HEK293 (cell line): ENCODE data around the gene GRB2.

Experiments used
- ATF2 ChIP-seq: fragments of 450-650 bp; formaldehyde crosslinking; IDR thresholded peaks from 2 replicates; pipeline ENCODE4 v1.5.1; 2016; ENCODE audit warnings: missing biosample characterization, missing genetic modification characterization, low read depth
- IKZF3 ChIP-seq: fragments of 450-650 bp; IDR thresholded peaks from 2 replicates; pipeline ENCODE4 v1.5.0; 2018; ENCODE audit warnings: missing biosample characterization, mild to moderate bottlenecking, missing genetic modification characterization, moderate library complexity
- MZF1 ChIP-seq: fragments of 450-650 bp; formaldehyde crosslinking; IDR thresholded peaks from 2 replicates; pipeline ENCODE4 v1.5.1; 2017; ENCODE audit warnings: missing biosample characterization, missing genetic modification characterization, borderline replicate concordance
- SP3 ChIP-seq: fragments of 450-650 bp; formaldehyde crosslinking; IDR thresholded peaks from 2 replicates; pipeline ENCODE4 v1.5.1; 2016; ENCODE audit warnings: missing biosample characterization, missing genetic modification characterization
- YY2 ChIP-seq: fragments of 450-650 bp; formaldehyde crosslinking; IDR thresholded peaks from 2 replicates; pipeline ENCODE4 v1.5.1; 2016; ENCODE audit warnings: missing biosample characterization, missing genetic modification characterization
- ZBTB10 ChIP-seq: fragments of 450-650 bp; formaldehyde crosslinking; IDR thresholded peaks from 2 replicates; pipeline ENCODE4 v1.5.1; 2016; ENCODE audit warnings: missing biosample characterization, missing genetic modification characterization
- ZBTB17 ChIP-seq: fragments of 450-650 bp; formaldehyde crosslinking; IDR thresholded peaks from 2 replicates; pipeline ENCODE4 v1.5.1; 2016; ENCODE audit warnings: missing biosample characterization, missing genetic modification characterization
- ZBTB21 ChIP-seq: fragments of 450-650 bp; formaldehyde crosslinking; IDR thresholded peaks from 2 replicates; pipeline ENCODE4 v1.5.1; 2017; ENCODE audit warnings: missing biosample characterization, missing genetic modification characterization
- ZFHX2 ChIP-seq: fragments of 450-650 bp; formaldehyde crosslinking; conservative IDR thresholded peaks from 2 replicates; pipeline ENCODE4 v1.5.1; 2016; ENCODE audit warnings: missing biosample characterization, missing genetic modification characterization
- ZFP3 ChIP-seq: fragments of 450-650 bp; formaldehyde crosslinking; IDR thresholded peaks from 2 replicates; pipeline ENCODE4 v1.5.1; 2016; ENCODE audit warnings: low read depth, missing biosample characterization, missing genetic modification characterization
- ZFP41 ChIP-seq: fragments of 450-650 bp; formaldehyde crosslinking; IDR thresholded peaks from 2 replicates; pipeline ENCODE4 v1.5.1; 2016; ENCODE audit warnings: missing biosample characterization, missing genetic modification characterization, borderline replicate concordance
- ZNF133 ChIP-seq: fragments of 450-650 bp; formaldehyde crosslinking; IDR thresholded peaks from 2 replicates; pipeline ENCODE4 v1.5.1; 2016; ENCODE audit warnings: missing biosample characterization, missing genetic modification characterization
- ZNF148 ChIP-seq: fragments of 450-650 bp; formaldehyde crosslinking; IDR thresholded peaks from 2 replicates; pipeline ENCODE4 v1.5.0; 2017; ENCODE audit warnings: missing biosample characterization, missing genetic modification characterization, borderline replicate concordance
- ZNF23 ChIP-seq: fragments of 450-650 bp; formaldehyde crosslinking; IDR thresholded peaks from 2 replicates; pipeline ENCODE4 v1.5.1; 2016; ENCODE audit warnings: missing biosample characterization, missing genetic modification characterization, borderline replicate concordance
- ZNF280C ChIP-seq: fragments of 450-650 bp; formaldehyde crosslinking; IDR thresholded peaks from 2 replicates; pipeline ENCODE4 v1.5.1; 2016; ENCODE audit warnings: missing biosample characterization, missing genetic modification characterization
- ZNF292 ChIP-seq: fragments of 450-650 bp; formaldehyde crosslinking; IDR thresholded peaks from 2 replicates; pipeline ENCODE4 v1.5.1; 2016; ENCODE audit warnings: low read depth, missing biosample characterization, missing genetic modification characterization, borderline replicate concordance
- ZNF366 ChIP-seq: fragments of 450-650 bp; formaldehyde crosslinking; conservative IDR thresholded peaks from 2 replicates; pipeline ENCODE4 v1.5.1; 2016; ENCODE audit warnings: missing biosample characterization, missing genetic modification characterization
- ZNF37A ChIP-seq: fragments of 450-650 bp; IDR thresholded peaks from 2 replicates; pipeline ENCODE4 v1.5.1; 2018; ENCODE audit warnings: missing biosample characterization, missing genetic modification characterization
- ZNF433 ChIP-seq: fragments of 450-650 bp; formaldehyde crosslinking; IDR thresholded peaks from 2 replicates; pipeline ENCODE4 v1.5.1; 2016; ENCODE audit warnings: missing biosample characterization, missing genetic modification characterization, low read depth
- ZNF530 ChIP-seq: fragments of 450-650 bp; formaldehyde crosslinking; IDR thresholded peaks from 2 replicates; pipeline ENCODE4 v1.5.1; 2016; ENCODE audit warnings: low read depth, missing biosample characterization, missing genetic modification characterization
- ZNF548 ChIP-seq: fragments of 450-650 bp; formaldehyde crosslinking; IDR thresholded peaks from 2 replicates; pipeline ENCODE4 v1.5.1; 2016; ENCODE audit warnings: missing biosample characterization, missing genetic modification characterization
- ZNF558 ChIP-seq: fragments of 450-650 bp; formaldehyde crosslinking; IDR thresholded peaks from 2 replicates; pipeline ENCODE4 v1.5.1; 2016; ENCODE audit warnings: missing biosample characterization, missing genetic modification characterization
- ZNF670 ChIP-seq: fragments of 450-650 bp; formaldehyde crosslinking; IDR thresholded peaks from 2 replicates; pipeline ENCODE4 v1.5.1; 2016; ENCODE audit warnings: missing biosample characterization, missing genetic modification characterization, low read depth
- TF ChIP-seq, protein P1 (sequence below): fragments of 450-650 bp; formaldehyde crosslinking; IDR thresholded peaks from 2 replicates; pipeline ENCODE4 v1.5.1; 2016; ENCODE audit warnings: missing biosample characterization, missing genetic modification characterization, borderline replicate concordance
- TF ChIP-seq, protein P2 (sequence below): fragments of 450-650 bp; formaldehyde crosslinking; IDR thresholded peaks from 2 replicates; pipeline ENCODE4 v1.5.1; 2016; ENCODE audit warnings: missing biosample characterization, missing genetic modification characterization
- TF ChIP-seq, protein P3 (sequence below): fragments of 450-650 bp; formaldehyde crosslinking; IDR thresholded peaks from 2 replicates; pipeline ENCODE4 v1.5.1; 2016; ENCODE audit warnings: missing biosample characterization, missing genetic modification characterization

Gene GRB2

GRCh38 chr17:75271233-75271954 is 134.1 kb downstream of the GRB2 start (continued):
- TF ChIP-seq, protein P1, sequence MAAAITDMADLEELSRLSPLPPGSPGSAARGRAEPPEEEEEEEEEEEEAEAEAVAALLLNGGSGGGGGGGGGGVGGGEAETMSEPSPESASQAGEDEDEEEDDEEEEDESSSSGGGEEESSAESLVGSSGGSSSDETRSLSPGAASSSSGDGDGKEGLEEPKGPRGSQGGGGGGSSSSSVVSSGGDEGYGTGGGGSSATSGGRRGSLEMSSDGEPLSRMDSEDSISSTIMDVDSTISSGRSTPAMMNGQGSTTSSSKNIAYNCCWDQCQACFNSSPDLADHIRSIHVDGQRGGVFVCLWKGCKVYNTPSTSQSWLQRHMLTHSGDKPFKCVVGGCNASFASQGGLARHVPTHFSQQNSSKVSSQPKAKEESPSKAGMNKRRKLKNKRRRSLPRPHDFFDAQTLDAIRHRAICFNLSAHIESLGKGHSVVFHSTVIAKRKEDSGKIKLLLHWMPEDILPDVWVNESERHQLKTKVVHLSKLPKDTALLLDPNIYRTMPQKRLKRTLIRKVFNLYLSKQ (tag by site-specific recombination) = no peak
- TF ChIP-seq ZNF670 (tag by site-specific recombination) = no peak
- no peak for TF ChIP-seq ZNF23 (tag by site-specific recombination)
- TF ChIP-seq ATF2 = no peak
- TF ChIP-seq ZNF366 (tag by site-specific recombination) = no peak
- no peak for TF ChIP-seq ZNF558 (tag by site-specific recombination)
- no peak for TF ChIP-seq ZNF548 (tag by site-specific recombination)
- TF ChIP-seq ZNF148 (tag by site-specific recombination) = no peak
- TF ChIP-seq ZBTB17 (tag by site-specific recombination) = no peak
- TF ChIP-seq ZNF280C (tag by site-specific recombination) = no peak
- TF ChIP-seq SP3 (tag by site-specific recombination) = no peak
- TF ChIP-seq, protein P2, sequence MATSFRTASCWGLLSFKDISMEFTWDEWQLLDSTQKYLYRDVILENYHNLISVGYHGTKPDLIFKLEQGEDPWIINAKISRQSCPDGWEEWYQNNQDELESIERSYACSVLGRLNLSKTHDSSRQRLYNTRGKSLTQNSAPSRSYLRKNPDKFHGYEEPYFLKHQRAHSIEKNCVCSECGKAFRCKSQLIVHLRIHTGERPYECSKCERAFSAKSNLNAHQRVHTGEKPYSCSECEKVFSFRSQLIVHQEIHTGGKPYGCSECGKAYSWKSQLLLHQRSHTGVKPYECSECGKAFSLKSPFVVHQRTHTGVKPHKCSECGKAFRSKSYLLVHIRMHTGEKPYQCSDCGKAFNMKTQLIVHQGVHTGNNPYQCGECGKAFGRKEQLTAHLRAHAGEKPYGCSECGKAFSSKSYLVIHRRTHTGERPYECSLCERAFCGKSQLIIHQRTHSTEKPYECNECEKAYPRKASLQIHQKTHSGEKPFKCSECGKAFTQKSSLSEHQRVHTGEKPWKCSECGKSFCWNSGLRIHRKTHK (tag by site-specific recombination) = no peak
- TF ChIP-seq ZFHX2 = peak; percentile 45
- no peak for TF ChIP-seq ZFP41 (tag by site-specific recombination)
- no peak for TF ChIP-seq YY2
- TF ChIP-seq ZBTB10 (tag by site-specific recombination) = no peak
- no peak for TF ChIP-seq ZNF133 (tag by site-specific recombination)
- TF ChIP-seq ZFP3 (tag by site-specific recombination) = no peak
- TF ChIP-seq ZNF37A (tag by site-specific recombination) = no peak
- TF ChIP-seq MZF1 (tag by site-specific recombination) = no peak
- no peak for TF ChIP-seq ZBTB21 (tag by site-specific recombination)
- TF ChIP-seq ZNF530 (tag by site-specific recombination) = no peak
- TF ChIP-seq IKZF3 (tag by site-specific recombination) = no peak; the same call in 1 of the 2 replicates
- TF ChIP-seq, protein P3, sequence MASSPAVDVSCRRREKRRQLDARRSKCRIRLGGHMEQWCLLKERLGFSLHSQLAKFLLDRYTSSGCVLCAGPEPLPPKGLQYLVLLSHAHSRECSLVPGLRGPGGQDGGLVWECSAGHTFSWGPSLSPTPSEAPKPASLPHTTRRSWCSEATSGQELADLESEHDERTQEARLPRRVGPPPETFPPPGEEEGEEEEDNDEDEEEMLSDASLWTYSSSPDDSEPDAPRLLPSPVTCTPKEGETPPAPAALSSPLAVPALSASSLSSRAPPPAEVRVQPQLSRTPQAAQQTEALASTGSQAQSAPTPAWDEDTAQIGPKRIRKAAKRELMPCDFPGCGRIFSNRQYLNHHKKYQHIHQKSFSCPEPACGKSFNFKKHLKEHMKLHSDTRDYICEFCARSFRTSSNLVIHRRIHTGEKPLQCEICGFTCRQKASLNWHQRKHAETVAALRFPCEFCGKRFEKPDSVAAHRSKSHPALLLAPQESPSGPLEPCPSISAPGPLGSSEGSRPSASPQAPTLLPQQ (tag by site-specific recombination) = peak; percentile 54; the same call in 1 of the 2 replicates
- no peak for TF ChIP-seq ZNF433 (tag by site-specific recombination)
- no peak for TF ChIP-seq ZNF292 (tag by site-specific recombination)
